GM15510 (cell line): ENCODE results near the gene VKORC1.

Experiments
- POLR2A ChIP-seq: IDR thresholded peaks from 3 replicates; pipeline ENCODE4 v1.6.1; 2011; ENCODE audit warnings: borderline replicate concordance; ENCODE audit not compliant: insufficient read length; ENCODE audit errors: extremely low read depth

Gene VKORC1

DNA sequence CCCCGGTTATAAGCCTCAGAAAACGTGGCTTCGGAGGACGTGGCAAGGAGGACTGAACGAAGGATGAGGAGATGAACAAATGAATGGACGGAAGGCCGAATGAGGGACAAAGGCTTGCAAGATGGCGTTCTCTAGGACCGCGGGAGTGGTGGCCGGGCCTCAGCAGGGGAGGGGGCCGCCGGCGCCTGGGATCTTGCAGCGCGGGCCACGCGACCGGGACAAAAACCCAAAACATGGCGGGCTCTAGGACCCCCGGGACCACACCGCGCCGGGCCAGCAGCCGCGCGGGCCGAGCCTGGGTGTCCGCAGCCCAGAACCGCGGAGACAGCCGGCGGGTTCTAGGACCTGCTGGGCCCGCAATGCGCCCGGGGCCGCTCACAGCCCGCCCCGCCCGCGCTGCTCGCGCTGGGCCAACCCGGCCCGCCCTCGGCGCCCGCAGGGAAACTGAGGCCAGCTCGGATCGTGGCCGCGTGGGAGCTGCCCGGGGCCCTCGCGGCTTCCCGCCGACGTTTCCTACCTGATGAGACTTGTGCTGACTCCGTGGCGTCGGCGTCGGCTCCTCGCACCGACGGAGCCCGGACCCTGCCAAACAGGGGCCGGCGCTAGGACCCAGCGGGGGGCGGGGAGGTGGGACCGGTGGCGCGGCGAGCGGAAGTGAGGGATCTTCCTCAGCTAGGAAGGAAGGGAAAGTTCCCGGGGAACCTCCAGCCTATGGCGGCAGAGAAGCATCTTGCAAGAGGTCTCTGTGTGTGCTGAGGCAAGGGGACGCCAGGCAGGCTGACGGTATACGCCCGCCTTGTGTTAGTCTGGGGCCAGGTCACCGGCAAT lies 21.2 kb downstream of the VKORC1 start:
- peak; percentile 49 for TF ChIP-seq POLR2A

DNA sequence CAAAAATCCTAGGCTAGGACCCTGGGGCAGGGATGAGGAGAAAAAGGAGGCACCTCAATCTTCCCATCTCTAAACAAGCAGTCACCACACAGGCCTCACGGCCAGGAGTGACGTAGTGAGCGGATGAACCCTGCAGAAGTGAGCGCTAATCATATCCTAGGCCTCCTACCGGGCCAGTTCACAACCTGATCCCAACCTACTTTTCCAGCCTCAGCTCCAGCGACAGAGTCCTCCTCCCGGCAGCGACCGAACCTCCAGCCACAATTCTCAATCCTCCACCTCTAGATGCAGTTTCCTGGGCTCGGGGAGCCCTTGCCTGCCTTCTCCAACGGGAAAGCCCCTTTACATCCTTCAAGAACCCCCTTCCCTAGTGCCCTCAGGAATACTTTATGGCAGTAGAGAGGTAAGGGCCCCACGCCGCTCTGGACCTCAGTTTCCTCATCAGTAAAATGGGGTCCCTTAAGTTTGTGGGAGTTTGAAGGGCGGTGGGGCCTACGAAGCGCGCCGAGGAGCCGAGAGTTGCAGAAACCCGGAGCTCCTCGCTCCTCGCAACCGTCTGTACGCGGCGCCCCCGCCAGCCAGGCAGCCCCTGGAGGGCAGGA lies 22.0 kb downstream of the VKORC1 start:
- no peak for TF ChIP-seq POLR2A

DNA sequence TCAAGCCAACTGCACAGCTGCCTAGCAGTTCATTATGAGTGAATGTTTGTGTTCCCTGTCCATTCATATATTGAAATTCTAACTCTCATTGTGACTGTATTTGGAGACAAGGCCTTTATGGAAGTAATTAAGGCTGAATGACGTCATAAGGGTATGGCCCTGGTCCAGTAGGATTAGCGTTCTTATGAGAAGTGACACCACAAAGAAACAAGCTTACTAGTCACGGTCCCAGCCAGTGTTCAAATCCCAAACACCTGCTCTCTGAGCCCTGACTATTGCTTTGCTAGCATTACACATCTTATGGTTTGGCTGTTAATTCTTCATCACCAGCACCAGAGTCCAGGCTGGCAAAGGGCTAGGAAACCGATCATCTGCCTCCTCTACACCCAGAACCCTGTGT lies 22.7 kb downstream of the VKORC1 start:
- TF ChIP-seq POLR2A = no peak

GRCh38 chr16:31067342-31067741 lies 27.3 kb downstream of the VKORC1 start:
- no peak for TF ChIP-seq POLR2A

DNA sequence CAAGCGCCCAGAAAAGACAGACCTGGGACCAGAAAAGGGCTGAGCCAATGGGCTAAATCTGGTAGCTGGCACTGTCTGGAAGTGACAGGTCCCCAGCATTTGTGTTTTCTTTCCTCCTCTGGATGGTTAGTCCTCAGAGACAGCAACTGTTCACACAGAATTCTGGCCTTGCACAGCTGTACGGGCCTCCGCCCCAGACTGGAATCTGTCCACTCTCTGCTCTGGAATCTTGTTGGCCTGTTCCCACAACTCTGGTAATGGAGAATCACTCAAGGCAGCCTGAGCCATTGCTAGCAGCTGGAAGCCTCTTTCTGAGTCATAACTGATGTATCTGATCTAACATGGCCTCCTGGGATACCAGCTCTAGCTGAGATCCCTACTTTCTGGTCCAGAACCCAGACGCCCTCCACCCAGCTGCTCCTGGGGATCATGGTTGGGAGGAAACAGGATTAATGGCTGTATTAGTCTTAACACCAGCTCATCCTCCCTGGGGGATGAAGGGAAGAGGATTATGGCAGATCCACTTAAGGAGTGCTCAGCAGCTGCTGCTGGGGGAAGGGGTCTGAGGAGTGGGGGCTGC lies 29.6 kb downstream of the VKORC1 start:
- TF ChIP-seq POLR2A = no peak

GRCh38 chr16:31063843-31064611 lies 30.6 kb downstream of the VKORC1 start:
- TF ChIP-seq POLR2A = no peak

DNA sequence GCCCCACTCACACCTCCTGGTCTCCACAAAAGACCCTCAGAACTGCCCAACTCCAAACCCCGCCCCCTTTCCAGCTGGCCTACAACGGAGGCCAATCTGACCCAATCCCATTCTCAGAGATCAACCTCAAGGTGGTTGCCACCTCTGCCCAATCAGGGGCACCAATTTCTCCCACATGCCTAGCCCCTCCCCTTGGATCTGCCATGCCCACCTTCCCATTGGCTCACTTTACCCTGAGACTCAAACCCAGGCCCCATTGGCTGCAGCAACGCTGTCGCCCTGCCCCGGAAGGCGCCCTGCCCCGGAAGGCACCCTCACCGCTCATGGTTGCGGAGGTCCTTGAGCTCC lies 31.1 kb downstream of the VKORC1 start:
- TF ChIP-seq POLR2A = no peak

- TF ChIP-seq POLR2A = no peak
Measured at GRCh38 chr16:31061813-31062440, 32.7 kb downstream of the VKORC1 start.

GRCh38 chr16:31061126-31061812 lies 33.3 kb downstream of the VKORC1 start:
- no peak for TF ChIP-seq POLR2A

- no peak for TF ChIP-seq POLR2A
Measured at GRCh38 chr16:31055613-31056012, 39.0 kb downstream of the VKORC1 start.

- TF ChIP-seq POLR2A = no peak
Measured at GRCh38 chr16:31052114-31052513, 42.5 kb downstream of the VKORC1 start.

DNA sequence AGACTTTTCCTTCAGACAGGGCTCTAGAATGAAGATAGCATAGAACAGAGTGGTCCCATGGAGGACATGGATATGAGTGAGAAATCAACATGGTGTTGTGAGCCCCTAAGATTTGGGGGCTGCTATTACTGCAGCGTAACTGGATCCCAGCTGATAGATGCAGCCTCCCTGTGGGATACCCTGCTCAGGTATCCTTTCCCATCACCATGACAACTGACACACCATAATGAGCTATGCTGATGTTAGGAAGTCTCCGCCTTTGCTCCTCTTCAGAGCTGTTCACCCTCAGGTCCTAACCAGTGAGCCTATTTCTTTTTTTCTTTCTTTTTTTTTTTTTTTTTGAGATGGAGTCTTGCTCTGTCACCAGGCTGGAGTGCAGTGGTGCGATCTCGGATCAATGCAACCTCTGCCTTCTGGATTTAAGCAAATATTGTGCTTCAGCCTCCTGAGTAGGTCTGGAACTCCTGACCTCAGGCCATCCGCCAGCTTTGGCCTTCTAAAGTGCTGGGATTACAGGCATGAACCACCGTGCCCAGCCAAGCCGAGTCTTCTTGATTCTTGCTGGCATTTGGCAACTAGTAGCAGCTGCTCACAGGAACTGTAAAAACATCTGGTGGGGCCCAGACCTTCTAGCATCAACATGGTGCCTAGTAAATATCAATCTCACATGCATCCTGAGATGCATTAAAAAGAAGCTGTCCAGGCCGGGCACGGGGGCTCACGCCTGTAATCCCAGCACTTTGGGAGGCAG lies 44.1 kb downstream of the VKORC1 start:
- TF ChIP-seq POLR2A = no peak

GRCh38 chr16:31043898-31044481 lies 50.6 kb downstream of the VKORC1 start:
- TF ChIP-seq POLR2A = no peak
